ENCODE measurements around the gene SEC63. TPM values are rescaled to one million over a fixed set of nuclear protein-coding genes. Genes with fewer than 3 reads are reported as not detected.
"Not testable (repeated sequence)": the region's sequence is repeated elsewhere in the genome, so short reads cannot be mapped to it uniquely, and the experiment has no call there.

SEC63 gene
- total RNA-seq, 1 donor from 2014 or later, result 135 TPM

DNA sequence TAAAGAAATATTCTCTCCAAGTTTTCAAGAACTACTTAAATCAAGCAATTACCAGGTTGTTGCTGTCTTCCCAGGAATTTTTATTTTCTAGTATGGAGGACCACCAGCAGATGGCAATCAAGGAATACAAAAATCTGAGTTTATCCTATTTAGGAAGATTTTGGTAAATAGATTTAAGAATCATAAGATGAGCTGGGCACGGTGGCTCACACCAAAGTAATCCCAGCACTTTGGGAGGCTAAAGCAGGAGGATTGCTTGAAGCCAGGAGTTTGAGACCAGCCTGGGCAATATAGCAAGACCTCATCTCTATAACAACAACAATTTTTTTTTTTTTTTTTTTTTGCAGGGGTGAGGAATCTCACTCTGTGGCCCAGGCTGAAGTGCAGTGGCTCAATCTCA, 19.3 kb upstream of the SEC63 start:
- intact Hi-C loops (cut with DNase I), result no loop called here
- no peak for DNase-seq (ENCODE audit: low spot score)
- ATAC-seq, result no peak

DNA sequence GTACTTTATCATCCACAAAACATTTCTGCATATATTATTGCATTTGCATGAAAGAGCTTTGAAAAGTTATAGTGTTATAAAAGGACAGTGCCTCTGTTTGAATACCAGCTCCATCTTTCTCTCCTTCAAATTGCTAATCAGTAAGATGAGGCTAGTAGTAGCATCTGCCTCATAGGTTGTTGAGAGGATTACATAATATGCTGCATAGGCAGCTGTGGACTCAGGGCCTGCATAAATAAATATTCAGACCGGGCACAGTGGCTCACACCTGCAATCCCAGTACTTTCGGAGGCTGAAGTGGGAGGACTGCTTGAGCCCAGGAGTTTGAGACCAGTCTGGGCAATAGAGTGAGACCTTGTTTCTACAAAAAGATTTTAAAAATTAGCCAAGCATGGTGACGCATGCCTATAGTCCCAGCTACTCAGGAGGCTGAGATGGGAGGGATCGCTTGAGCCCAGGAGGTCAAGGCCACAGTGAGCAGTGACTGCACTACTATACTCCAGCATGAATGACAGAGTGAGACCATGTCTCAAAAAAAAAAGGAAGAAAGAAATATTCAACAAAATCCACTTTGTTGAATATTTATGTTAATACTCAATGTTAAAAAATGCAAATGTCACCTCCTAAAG, 18.3 kb upstream of the SEC63 start:
- ATAC-seq, result no peak
- intact Hi-C loops (cut with DNase I), result no loop called here

DNA sequence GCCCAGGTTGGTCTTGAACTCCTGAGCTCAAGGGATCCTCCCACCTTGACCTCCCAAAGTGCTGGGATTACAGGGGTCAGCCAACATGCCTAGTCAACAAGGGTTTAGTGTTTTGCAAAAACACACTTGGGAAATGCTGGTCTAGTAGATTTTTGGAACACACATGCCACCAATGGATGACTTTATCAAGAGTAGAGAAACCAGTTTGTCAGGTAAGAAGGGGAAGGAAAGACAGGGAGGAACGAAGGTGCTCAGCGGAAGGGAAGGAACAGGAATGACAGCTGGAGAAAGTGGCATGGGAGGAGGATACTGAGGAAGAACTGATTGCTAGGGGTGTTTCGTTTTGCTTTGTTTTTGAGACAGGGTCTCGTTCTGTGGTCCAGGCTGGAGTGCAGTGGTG, 15.6 kb upstream of the SEC63 start:
- DNase-seq (ENCODE audit: low spot score) (no peak), ATAC-seq (no peak)
- intact Hi-C loops (cut with DNase I), result no loop called here

More for the DNA sequence above, 18.3 kb upstream of the SEC63 start:
- DNase-seq (ENCODE audit: low spot score), result no peak

DNA sequence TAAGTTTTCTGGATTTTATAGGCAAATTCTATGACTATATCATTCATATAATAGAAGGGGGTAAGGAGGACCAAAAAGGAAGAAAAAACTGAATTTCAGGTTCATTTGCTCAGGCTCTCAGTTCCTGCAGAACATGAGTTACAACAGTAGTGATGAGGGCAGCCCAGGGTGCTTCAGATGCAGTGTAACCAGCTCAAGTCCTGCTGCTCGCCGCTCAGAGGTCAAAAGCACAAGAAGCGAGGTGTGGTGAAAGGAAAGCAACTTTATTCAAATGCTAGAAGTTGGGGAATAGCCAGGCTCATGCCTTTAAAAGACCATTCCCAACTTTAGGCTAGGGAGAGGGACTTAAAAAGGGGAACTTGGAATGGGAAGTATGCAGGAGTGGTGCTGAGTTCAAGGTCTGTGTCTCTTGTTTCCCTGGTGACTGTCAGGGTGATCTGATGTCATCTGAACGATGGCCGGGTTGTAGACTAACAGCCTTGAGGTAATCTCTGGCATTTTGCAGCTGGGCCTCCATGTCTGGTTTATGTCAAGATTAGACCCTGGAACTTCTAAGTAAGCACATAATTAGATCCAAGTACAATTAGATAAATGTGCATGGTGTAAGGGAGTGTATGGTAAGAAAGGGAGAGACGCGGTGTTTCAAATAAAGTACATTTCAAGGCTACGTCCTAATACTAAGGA, 14.5 kb upstream of the SEC63 start:
- ATAC-seq, result no peak
- no peak for DNase-seq (ENCODE audit: low spot score)
- intact Hi-C loops (cut with DNase I), result no loop called here

DNA sequence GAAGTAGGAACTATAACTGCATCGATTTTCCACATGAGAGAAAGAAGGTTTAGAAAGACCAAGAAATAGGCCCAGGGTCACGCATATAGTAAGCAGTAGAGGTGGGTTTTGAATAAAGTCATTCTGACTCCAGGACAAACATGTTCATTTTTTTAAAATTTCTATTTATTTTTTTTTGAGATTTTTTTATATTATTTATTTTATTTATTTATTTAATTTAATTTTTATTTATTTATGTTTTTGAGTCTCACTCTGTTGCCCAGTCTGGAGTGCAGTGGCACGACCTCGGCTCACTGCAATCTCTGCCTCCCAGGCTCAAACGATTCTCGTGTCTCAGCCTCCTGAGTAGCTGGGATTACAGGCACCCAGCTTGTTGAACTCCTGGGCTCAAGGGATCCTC, 13.2 kb upstream of the SEC63 start:
- DNase-seq (ENCODE audit: low spot score) (no peak), ATAC-seq (no peak)
- intact Hi-C loops (cut with DNase I), result no loop called here

DNA sequence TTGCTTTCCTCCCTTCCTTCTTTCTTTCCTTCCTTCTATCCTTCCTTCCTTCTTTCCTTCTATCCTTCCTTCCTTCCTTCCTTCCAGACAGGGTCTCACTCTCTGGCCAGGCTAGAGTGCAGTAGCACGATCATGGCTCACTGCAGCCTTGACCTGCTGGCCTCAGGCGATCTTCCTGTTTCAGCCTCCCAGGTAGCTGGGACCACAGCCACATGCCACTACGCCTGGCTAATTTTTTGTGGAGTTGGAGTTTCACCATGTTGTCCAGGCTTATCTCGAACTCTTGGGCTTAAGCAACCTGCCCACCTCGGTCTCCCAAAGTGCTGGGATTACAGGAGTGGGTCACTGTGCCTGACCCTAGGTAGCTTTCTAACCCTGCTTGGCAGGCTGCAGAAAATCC, 12.2 kb upstream of the SEC63 start:
- DNase-seq (ENCODE audit: low spot score) (no peak), ATAC-seq (no peak)
- intact Hi-C loops (cut with DNase I), result no loop called here

DNA sequence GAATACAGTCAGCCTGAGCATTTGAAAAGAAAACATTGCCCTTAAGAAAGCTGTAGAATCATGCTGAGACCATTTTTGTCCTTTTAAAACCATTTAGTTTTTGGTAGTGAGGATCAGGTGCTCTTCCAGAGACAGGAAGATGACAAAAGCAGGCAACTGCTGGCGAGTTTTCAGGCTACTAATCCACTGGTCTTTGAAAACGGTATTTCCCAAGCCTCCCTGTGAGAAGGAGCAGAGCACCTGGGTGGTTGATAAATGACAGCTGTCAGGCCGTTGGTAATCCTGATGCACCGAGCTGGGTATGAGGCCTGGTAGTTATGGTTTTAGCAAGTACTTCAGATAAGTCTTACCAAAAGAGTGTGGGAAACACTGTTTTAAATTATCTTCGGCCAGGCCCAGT, 10.1 kb upstream of the SEC63 start:
- intact Hi-C loops (cut with DNase I), result no loop called here
- no peak for DNase-seq (ENCODE audit: low spot score)

DNA sequence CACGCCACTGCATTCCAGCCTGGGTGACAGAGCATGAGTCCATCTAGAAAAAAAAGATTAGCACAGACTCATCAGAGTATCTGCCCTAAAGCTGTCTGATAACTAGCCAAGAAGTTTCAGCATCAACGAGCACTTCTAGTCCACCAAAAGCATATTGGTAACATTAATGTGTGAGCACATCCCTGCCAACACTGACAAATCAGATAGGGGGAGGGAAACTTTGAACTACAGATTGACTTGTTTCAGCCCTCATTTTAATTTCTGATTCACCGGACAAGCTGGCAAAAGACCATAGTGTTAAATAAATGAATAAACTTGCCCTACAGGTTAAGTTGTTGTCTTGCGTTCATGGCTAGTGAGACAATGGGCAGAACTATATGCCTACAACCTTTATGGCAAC, 7.7 kb upstream of the SEC63 start:
- ATAC-seq (no peak), DNase-seq (ENCODE audit: low spot score) (no peak)
- intact Hi-C loops (cut with DNase I), result no loop called here

More for the DNA sequence above, 10.1 kb upstream of the SEC63 start:
- no peak for ATAC-seq

DNA sequence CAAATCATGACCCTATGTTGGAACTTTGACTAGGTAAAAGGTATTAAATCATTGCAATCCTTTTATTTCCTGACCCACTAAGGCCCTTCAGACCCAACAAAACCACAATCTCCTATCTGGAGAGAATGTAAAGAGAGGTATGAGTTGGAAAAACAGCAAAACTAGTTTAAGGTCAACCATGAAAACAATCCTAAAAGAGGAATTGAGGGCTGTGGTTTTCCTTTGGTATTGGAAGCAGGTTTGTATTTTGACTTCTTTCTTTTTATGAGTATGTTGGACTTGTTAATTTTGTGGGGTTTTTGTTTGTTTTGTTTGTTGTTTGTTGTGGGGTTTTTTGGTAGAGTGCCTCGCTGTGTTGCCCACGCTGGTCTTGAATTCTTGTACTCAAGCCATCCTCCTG, 4.7 kb upstream of the SEC63 start:
- no peak for DNase-seq (ENCODE audit: low spot score)
- ATAC-seq, result no peak
- intact Hi-C loops (cut with DNase I), result no loop called here

DNA sequence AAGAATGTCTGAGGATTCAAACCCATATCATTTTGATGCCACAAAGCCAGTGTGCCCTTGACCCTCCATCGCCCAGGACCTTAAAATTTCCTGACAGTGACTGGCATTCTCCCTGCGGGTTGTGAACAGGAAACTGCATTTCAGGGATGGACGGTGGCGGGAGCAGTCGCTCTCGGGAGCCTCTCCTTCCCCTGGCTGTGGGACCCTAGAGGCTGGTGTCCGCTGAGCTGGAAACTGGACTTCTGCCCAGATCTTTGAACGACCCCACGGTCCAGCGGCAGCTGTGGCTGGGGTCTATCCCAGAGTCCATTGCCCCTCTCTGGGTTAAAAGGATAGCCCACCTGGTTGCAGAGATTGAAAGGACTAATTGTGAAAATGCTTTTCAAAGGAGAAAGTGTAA, 1.4 kb upstream of the SEC63 start:
- intact Hi-C loops (cut with DNase I), result no loop called here
- no peak for DNase-seq (ENCODE audit: low spot score)
- ATAC-seq, result no peak

DNA sequence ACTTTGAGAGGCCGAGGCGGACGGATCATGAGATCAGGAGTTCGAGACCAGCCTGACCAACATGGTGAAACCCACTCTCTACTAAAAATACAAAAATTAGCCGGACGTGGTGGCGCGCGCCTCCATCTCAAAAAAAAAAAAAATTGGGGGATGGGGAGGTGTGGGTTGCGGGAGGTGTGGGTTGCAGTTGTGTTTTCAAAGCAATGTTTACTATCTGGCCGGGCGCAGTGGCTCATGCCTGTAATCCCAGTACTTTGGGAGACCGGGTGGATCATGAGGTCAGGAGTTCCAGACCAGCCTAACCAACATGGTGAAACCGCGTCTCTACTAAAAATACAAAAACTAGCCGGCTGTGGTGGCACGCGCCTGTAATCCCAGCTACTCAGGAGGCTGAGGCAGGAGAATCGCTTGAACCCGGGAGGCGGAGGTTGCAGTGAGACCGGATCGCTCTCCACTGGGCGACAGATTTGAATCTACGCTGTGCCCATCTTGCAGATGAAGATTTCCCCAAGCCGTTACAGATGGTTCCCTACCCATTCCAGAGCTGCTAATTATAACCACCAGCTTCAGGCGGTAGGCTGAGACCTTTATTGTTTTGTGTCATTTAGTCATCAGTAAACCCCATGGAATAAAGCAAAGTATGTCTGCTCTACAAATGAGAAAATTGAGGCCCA, 818 bp upstream of the SEC63 start:
- DNase-seq (ENCODE audit: low spot score); intact Hi-C loops (cut with DNase I); ATAC-seq: not testable (repeated sequence)

DNA sequence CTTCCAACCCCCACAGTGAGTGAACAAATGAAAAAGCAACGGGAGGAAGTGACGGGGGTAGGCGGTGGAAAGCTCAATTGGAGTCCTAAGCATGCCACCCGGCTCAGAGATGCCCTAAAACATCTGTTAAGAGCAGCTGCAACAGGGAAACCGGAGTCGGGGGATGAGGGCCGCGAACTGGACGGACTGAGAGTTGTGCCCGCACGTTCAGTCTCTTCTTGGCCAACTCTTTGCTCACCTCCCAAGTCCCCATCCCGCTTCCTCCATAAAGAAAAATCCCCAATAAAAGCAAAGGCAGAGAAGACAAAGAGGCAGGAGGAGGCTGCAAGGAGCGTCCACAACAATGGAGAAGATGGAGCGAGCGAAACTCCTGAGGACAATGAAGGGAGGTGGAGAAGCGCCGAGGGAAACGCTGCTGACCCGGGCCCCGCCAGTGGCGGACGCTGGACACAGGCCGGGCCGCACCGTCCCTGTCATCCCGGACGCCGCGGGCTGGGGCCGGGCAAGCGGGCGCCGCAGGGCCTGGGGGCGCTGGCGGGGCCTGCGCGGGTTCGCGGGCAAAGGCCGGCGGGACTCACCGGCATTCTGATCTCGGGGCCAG, 600 bp downstream of the SEC63 start:
- intact Hi-C loops (cut with DNase I), result no loop called here
- ATAC-seq, result peak; percentile 38
- peak; percentile 67 for DNase-seq (ENCODE audit: low spot score)

DNA sequence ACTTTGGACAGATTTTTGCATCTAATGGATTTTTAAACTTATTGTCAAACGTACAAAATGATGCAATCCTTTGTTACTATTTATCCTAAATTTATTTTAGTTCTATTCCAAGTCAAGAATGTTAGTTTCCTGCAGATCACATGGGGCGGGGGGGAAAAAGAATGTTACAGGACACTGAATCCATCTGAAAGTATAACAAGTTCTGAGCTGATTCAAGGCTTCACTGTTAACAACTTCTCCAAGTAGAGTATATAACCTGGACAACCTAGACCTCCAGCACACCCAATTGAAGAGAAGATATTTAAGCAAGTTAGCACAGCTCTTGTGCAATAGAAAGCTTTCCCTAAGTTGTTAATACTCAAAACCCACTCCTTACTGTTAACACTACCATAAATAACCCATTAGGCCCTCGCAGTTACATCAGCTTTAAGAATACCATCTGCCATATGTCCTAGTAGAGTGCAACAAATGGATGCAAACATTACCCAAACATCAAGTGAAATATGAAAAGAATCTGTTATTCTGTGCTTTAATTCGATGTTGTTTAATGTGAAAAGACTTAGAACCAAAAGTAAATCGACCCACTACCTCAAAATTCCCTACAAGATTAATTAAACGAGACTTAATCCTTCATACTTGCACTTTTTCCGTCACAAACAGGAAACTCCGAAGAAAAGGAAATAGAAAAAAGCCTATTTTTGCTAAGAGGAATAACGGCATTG, 1.3 kb downstream of the SEC63 start:
- ATAC-seq, result no peak
- intact Hi-C loops (cut with DNase I), result no loop called here
- no peak for DNase-seq (ENCODE audit: low spot score)

DNA sequence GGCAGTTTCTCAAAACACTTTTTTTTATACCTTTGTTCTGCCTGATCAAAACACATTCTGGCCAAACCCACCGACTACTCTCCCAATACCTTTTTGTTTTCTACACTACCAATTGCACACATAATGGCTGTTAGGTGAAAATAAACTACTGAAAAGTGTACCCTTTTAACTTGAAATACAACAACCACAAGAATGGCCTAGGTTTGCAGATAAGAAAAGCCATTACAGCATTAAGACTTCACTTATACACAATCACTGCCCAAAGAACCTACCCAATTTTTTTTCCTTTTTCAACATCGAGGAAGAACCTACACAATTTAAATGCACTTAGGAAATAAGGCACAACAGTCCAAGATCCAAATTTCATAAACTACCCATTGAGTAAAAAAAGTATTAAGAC, 1.8 kb downstream of the SEC63 start:
- ATAC-seq (no peak), DNase-seq (ENCODE audit: low spot score) (no peak)
- intact Hi-C loops (cut with DNase I), result no loop called here

DNA sequence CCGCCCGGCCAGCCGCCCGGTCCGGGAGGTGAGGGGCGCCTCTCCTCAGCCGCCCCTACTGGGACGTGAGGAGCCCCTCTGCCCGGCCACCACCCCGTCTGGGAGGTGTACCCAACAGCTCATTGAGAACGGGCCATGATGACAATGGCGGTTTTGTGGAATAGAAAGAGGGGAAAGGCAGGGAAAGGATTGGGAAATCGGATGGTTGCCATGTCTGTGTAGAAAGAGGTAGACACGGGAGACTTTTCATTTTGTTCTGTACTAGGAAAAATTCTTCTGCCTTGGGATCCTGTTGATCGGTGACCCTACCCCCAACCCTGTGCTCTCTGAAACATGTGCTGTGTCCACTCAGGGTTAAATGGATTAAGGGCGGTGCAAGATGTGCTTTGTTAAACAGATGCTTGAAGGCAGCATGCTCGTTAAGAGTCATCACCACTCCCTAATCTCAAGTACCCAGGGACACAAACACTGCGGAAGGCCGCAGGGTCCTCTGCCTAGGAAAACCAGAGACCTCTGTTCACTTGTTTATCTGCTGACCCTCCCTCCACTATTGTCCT, 4.1 kb downstream of the SEC63 start:
- ATAC-seq; DNase-seq (ENCODE audit: low spot score); intact Hi-C loops (cut with DNase I): not testable (repeated sequence)

DNA sequence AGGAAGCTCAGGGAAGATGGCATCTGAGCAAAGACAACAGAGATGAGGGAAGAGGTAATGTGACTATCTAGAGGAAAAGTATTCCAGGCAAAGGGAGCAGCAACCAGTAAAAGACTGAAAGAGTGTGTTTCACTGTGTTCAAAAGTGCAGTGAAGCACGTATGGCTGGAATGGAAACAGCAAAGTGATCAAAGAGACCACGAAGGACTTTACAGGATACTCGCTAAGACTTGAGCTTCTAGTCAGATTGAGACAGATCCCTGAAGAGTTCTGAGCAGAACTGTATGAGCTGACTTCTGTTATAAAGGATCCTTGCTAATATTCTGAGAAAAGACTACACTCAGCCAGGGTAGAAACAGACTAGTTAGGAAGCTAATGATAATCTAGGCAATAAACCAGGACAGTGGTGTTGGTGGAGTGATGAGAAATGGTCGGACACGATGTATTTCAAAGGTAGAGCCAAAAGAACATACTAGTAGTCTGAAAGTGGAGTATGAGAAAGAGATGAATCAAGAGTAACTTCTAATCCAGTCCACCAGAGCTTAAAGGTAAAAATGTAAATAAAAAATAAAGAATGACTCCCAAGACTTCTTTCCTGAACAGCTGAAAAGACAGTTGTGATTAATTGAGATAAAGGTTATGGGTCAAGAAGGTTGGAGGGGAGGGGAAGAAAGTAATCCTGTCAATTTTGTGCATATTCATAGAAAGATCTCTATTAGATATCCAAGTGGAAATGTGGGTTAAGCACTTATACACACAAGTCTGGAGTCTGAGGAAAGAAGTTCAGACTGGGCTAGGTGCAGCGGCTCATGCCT, 14.2 kb downstream of the SEC63 start:
- ATAC-seq, result no peak

DNA sequence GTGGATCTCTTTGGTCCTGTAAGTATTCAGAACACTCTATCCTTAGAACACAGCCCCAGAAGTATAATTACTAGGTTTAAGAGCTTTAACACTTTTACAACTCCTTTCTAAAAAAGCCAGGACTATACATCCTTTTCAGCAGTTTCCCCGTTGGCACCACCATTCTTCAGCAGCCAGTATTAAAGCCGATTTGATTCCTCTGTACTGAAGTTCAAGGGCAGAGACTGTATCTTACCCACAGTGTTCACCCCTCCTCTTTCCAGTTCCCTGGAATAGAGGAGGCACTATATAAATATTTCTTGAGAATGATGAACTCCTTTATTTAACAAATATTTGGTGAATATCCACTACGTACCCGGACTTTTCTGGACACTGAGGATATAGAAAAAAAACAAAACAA, 15.9 kb downstream of the SEC63 start:
- DNase-seq (ENCODE audit: low spot score) (no peak), ATAC-seq (no peak)
- intact Hi-C loops (cut with DNase I), result no loop called here

More for the DNA sequence above, 14.2 kb downstream of the SEC63 start:
- intact Hi-C loops (cut with DNase I), result no loop called here
- no peak for DNase-seq (ENCODE audit: low spot score)

DNA sequence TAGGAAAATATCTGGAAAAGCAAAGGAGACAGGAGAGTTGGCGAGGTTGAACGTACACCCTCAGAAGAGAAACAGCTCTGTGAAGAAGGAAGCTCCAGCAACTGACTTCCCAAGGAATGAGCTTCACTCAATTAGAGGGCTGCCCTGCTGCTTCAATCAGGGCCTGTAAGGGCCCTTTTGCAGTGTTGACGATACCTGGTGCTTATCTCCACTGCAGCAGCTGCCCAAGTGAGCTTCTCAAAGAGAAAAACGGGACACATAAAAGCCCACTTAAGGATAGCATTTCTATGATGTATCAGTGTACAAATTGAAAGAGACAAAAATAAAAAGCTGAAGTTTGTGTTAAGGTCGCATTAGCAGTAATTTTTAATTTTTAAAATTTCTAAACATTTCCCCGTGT, 16.4 kb downstream of the SEC63 start:
- DNase-seq (ENCODE audit: low spot score) (no peak), ATAC-seq (no peak)
- intact Hi-C loops (cut with DNase I), result no loop called here
